MM.1S (cell line): ENCODE results near the gene SP110.

Experiments
- DNase-seq: peaks from one replicate; pipeline ENCODE4 v3.0.0-alpha.2; 2015
- H2AFZ ChIP-seq: fragments of 300-600 bp; sonication (generic); 2 replicates; pipeline ENCODE4 v1.6.0; 2016; ENCODE audit warnings: antibody characterized with exemption, low read length
- H3F3A ChIP-seq: fragments of 300-600 bp; sonication (generic); 2 replicates; pipeline ENCODE4 v1.6.1; 2016; ENCODE audit warnings: mild to moderate bottlenecking, antibody characterized with exemption, low read length, moderate library complexity, mixed read lengths; ENCODE audit not compliant: insufficient read depth
- H3K27ac ChIP-seq: fragments of 300-600 bp; sonication (generic); 2 replicates; pipeline ENCODE4 v1.5.1; 2016; ENCODE audit warnings: mild to moderate bottlenecking, low read length
- H3K27me3 ChIP-seq: fragments of 300-600 bp; sonication (generic); replicated peaks from 2 replicates; pipeline ENCODE4 v1.6.0; 2016; ENCODE audit warnings: low read length; ENCODE audit not compliant: insufficient read depth
- H3K36me3 ChIP-seq: fragments of 300-600 bp; sonication (generic); replicated peaks from 2 replicates; pipeline ENCODE4 v1.6.1; 2016; ENCODE audit warnings: mild to moderate bottlenecking, low read length, mixed read lengths; ENCODE audit not compliant: insufficient read depth
- H3K4me1 ChIP-seq: fragments of 300-600 bp; sonication (generic); 2 replicates; pipeline ENCODE4 v1.6.1; 2016; ENCODE audit warnings: low read length, mixed read lengths
- H3K4me2 ChIP-seq: fragments of 300-600 bp; sonication (generic); 2 replicates; pipeline ENCODE4 v1.6.0; 2016; ENCODE audit warnings: low read depth, low read length
- H3K4me3 ChIP-seq: fragments of 300-600 bp; sonication (generic); 2 replicates; pipeline ENCODE4 v1.5.1; 2016; ENCODE audit warnings: low read length, mixed read lengths
- H3K79me2 ChIP-seq: fragments of 300-600 bp; sonication (generic); 2 replicates; pipeline ENCODE4 v1.6.1; 2016; ENCODE audit warnings: mixed run types, low read length, mixed read lengths
- H3K9ac ChIP-seq: fragments of 300-600 bp; sonication (generic); 2 replicates; pipeline ENCODE4 v1.6.1; 2016; ENCODE audit warnings: low read length, mixed read lengths
- H3K9me2 ChIP-seq: fragments of 300-600 bp; sonication (generic); replicated peaks from 2 replicates; pipeline ENCODE4 v1.6.1; 2016; ENCODE audit warnings: mild to moderate bottlenecking, low read length, mixed read lengths; ENCODE audit not compliant: insufficient read depth
- H3K9me3 ChIP-seq: fragments of 300-600 bp; sonication (generic); replicated peaks from 2 replicates; pipeline ENCODE4 v1.6.1; 2016; ENCODE audit warnings: mild to moderate bottlenecking, low read length, mixed read lengths; ENCODE audit not compliant: insufficient read depth
- H4K20me1 ChIP-seq: fragments of 300-600 bp; sonication (generic); 2 replicates; pipeline ENCODE4 v1.6.1; 2016; ENCODE audit warnings: mild to moderate bottlenecking, low read length, moderate library complexity, mixed read lengths; ENCODE audit not compliant: insufficient read depth
- CTCF ChIP-seq: fragments of 300-600 bp; sonication (generic); IDR thresholded peaks from 2 replicates; pipeline ENCODE4 v1.5.1; 2016; ENCODE audit warnings: antibody characterized with exemption, low read length, mixed read lengths
- EZH2 ChIP-seq: fragments of 300-600 bp; sonication (generic); optimal IDR thresholded peaks from 2 replicates; pipeline ENCODE3; 2017; ENCODE audit warnings: low read depth, mild to moderate bottlenecking, antibody characterized with exemption, low read length, mixed read lengths
- EZH2phosphoT487 ChIP-seq: fragments of 300-600 bp; sonication (generic); IDR thresholded peaks from 2 replicates; pipeline ENCODE4 v1.6.1; 2018; ENCODE audit warnings: antibody characterized with exemption, low read length

Gene SP110

GRCh38 chr2:230219419-230220331 lies at the start of gene SP110:
TSS of gene SP110 (minus strand) at chr2:230219984. CDS start at chr2:230216927, 3,057 bp downstream.
- H3K9ac ChIP-seq: peak within 1 kb of the TSS; percentile 34; the same call in 1 of the 2 replicates
- DNase-seq: peak; percentile 88
- H4K20me1 ChIP-seq: no peaks in the 10 kb centered on the region
- no peaks in the 10 kb centered on the region for H3K79me2 ChIP-seq
- peak within 1 kb of the TSS; percentile 75 for H2AFZ ChIP-seq
- H3K9me2 ChIP-seq: no peaks in the 10 kb centered on the region
- H3K36me3 ChIP-seq: 0 out of 2 replicates have a peak, but pooled peaks cover 3% of the 10 kb centered on the region
- H3K4me1 ChIP-seq: peaks cover 7% of the 10 kb centered on the region
- no peaks in the 10 kb centered on the region for H3F3A ChIP-seq
- no peak within 1 kb of the TSS for H3K27ac ChIP-seq
- no peaks in the 10 kb centered on the region for H3K9me3 ChIP-seq
- no peak for TF ChIP-seq EZH2
- TF ChIP-seq CTCF: no peak
- TF ChIP-seq EZH2phosphoT487: no peak
- H3K4me2 ChIP-seq: peak within 1 kb of the TSS; percentile 69
- H3K27me3 ChIP-seq: no peaks in the 10 kb centered on the region
- H3K4me3 ChIP-seq: peak within 1 kb of the TSS; percentile 76

- Histone ChIP-seq H3F3A (no peaks in the 10 kb centered on the region), H3K27me3 (no peaks in the 10 kb centered on the region), H3K9ac (no peak overlapping the region), H3K27ac (no peak overlapping the region), H3K79me2 (no peaks in the 10 kb centered on the region), H3K36me3 (no peaks in the 10 kb centered on the region), H3K9me3 (no peaks in the 10 kb centered on the region), H3K4me1 (no peaks in the 10 kb centered on the region), H3K4me2 (0 out of 2 replicates have a peak overlapping the region, but pooled peaks have one; percentile 33), H2AFZ (no peak overlapping the region), H3K4me3 (no peak overlapping the region), H3K9me2 (no peaks in the 10 kb centered on the region), H4K20me1 (no peaks in the 10 kb centered on the region)
- DNase-seq: peak; percentile 19
- TF ChIP-seq EZH2: no peak
- no peak for TF ChIP-seq EZH2phosphoT487
- TF ChIP-seq CTCF: no peak
Measured at GRCh38 chr2:230268606-230269243, 48.9 kb upstream of the SP110 start.

DNA sequence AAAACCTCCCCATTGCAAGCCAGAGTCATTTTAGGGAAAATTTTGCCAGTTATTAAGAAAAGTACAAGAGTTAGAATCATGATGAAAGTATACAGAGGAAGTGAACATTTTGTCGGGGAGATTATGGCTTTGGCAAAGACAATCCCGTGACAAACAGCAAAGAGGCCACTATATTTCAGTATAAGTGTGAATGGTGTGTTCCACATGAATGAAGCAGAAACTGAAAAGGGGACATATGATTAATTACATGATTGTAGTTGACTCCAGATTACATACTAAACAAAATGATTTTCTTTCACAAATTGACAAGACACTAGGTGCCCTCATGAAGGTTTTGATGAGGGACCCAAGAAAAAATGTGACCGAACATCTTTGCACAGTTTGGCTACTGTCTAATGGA lies 47.8 kb upstream of the SP110 start:
- no peak overlapping the region for H3K9ac ChIP-seq
- H2AFZ ChIP-seq: no peak overlapping the region
- no peaks in the 10 kb centered on the region for H4K20me1 ChIP-seq
- H3K36me3 ChIP-seq: no peaks in the 10 kb centered on the region
- TF ChIP-seq EZH2 (no peak), CTCF (no peak), EZH2phosphoT487 (no peak)
- H3K9me3 ChIP-seq: no peaks in the 10 kb centered on the region
- no peaks in the 10 kb centered on the region for H3F3A ChIP-seq
- H3K4me1 ChIP-seq: no peaks in the 10 kb centered on the region
- H3K4me3 ChIP-seq: no peak overlapping the region
- no peak overlapping the region for H3K4me2 ChIP-seq
- DNase-seq: no peak
- H3K27ac ChIP-seq: no peak overlapping the region
- H3K27me3 ChIP-seq: no peaks in the 10 kb centered on the region
- H3K79me2 ChIP-seq: no peaks in the 10 kb centered on the region
- H3K9me2 ChIP-seq: no peaks in the 10 kb centered on the region
